GM23338 (cell line): Measurements from ENCODE around the gene STAM. TPM values are rescaled to one million over a fixed set of nuclear protein-coding genes. Genes with fewer than 3 reads are reported as not detected.

ENCODE experiments used
- ATAC-seq: fragments of 200-7000 bp; cut with Tn5 transposase; 3 replicates; pipeline ENCODE4 v1.9.1; 2020
- DNase-seq: peaks from one replicate; pipeline ENCODE4 v3.0.0-alpha.2; 2015; ENCODE audit warnings: low spot score
- H2AFZ ChIP-seq: fragments of 200-600 bp; sonication (generic); 2 replicates; pipeline ENCODE4 v1.8.0; 2016; ENCODE audit warnings: antibody characterized with exemption, mild to moderate bottlenecking, moderate library complexity
- H3F3A ChIP-seq: fragments of 200-600 bp; sonication (generic); replicated peaks from 2 replicates; pipeline ENCODE4 v1.8.0; 2017; ENCODE audit warnings: antibody characterized with exemption, mixed run types, low read depth
- H3K27ac ChIP-seq: fragments of 200-600 bp; sonication (generic); 2 replicates; pipeline ENCODE4 v1.6.1; 2016; ENCODE audit warnings: low read depth
- H3K27me3 ChIP-seq: fragments of 200-600 bp; sonication (generic); 2 replicates; pipeline ENCODE4 v1.8.0; 2016; ENCODE audit warnings: mild to moderate bottlenecking, mixed run types, moderate library complexity; ENCODE audit not compliant: insufficient read depth
- H3K36me3 ChIP-seq: fragments of 200-600 bp; sonication (generic); 2 replicates; pipeline ENCODE4 v1.8.0; 2016; ENCODE audit warnings: mild to moderate bottlenecking; ENCODE audit not compliant: insufficient read depth
- H3K4me1 ChIP-seq: fragments of 200-600 bp; sonication (generic); 2 replicates; pipeline ENCODE4 v1.8.0; 2016; ENCODE audit warnings: mild to moderate bottlenecking, moderate library complexity; ENCODE audit not compliant: insufficient read depth
- H3K4me2 ChIP-seq: fragments of 200-600 bp; sonication (generic); 2 replicates; pipeline ENCODE4 v1.7.1; 2017; ENCODE audit warnings: mixed run types
- H3K4me3 ChIP-seq: fragments of 200-600 bp; sonication (generic); 2 replicates; pipeline ENCODE4 v1.6.1; 2016; ENCODE audit warnings: mixed run types
- H3K79me2 ChIP-seq: fragments of 200-600 bp; sonication (generic); replicated peaks from 2 replicates; pipeline ENCODE4 v1.8.0; 2017; ENCODE audit warnings: mild to moderate bottlenecking; ENCODE audit not compliant: insufficient read depth
- H3K9me2 ChIP-seq: fragments of 200-600 bp; sonication (generic); 2 replicates; pipeline ENCODE4 v1.8.0; 2017; ENCODE audit not compliant: insufficient read depth
- H4K20me1 ChIP-seq: fragments of 200-600 bp; sonication (generic); replicated peaks from 2 replicates; pipeline ENCODE4 v1.8.0; 2017; ENCODE audit warnings: mild to moderate bottlenecking; ENCODE audit not compliant: insufficient read depth
- H3K27ac Mint-ChIP-seq: 2 replicates; pipeline ENCODE4 v1.8.0; 2020; ENCODE audit warnings: inconsistent platforms, mild to moderate bottlenecking, moderate library complexity, mixed read lengths
- H3K27me3 Mint-ChIP-seq: 3 replicates; pipeline ENCODE4 v1.8.0; 2022; ENCODE audit warnings: low read depth, mild to moderate bottlenecking, moderate library complexity, mixed read lengths, inconsistent platforms; ENCODE audit not compliant: insufficient read depth, poor library complexity
- H3K36me3 Mint-ChIP-seq: 3 replicates; pipeline ENCODE4 v1.8.0; 2021; ENCODE audit warnings: low read depth, mild to moderate bottlenecking, inconsistent platforms, moderate library complexity, mixed read lengths
- H3K4me1 Mint-ChIP-seq: 3 replicates; pipeline ENCODE4 v1.8.0; 2020; ENCODE audit warnings: mild to moderate bottlenecking, inconsistent platforms, mixed read lengths
- H3K4me3 Mint-ChIP-seq: 3 replicates; pipeline ENCODE4 v1.8.0; 2021; ENCODE audit warnings: moderate library complexity, mild to moderate bottlenecking, inconsistent platforms, mixed read lengths
- H3K9me3 Mint-ChIP-seq: 3 replicates; pipeline ENCODE4 v1.8.0; 2020; ENCODE audit warnings: moderate library complexity, mild to moderate bottlenecking, inconsistent platforms, mixed read lengths
- ETS1 ChIP-seq: IDR thresholded peaks from 2 replicates; pipeline ENCODE4 v1.6.1; 2016; ENCODE audit warnings: antibody characterized with exemption
- EZH2 ChIP-seq: fragments of 200-600 bp; sonication (generic); IDR thresholded peaks from one replicate; pipeline ENCODE4 v1.8.0; 2017; ENCODE audit warnings: antibody characterized with exemption, mild to moderate bottlenecking, low read depth; ENCODE audit not compliant: unreplicated experiment
- EZH2phosphoT487 ChIP-seq: fragments of 200-600 bp; sonication (generic); IDR thresholded peaks from one replicate; pipeline ENCODE4 v1.8.1; 2018; ENCODE audit warnings: antibody characterized with exemption; ENCODE audit not compliant: unreplicated experiment
- NANOG ChIP-seq: IDR thresholded peaks from 2 replicates; pipeline ENCODE4 v1.6.1; 2016; ENCODE audit warnings: antibody characterized with exemption, borderline replicate concordance
- REST ChIP-seq: IDR thresholded peaks from one replicate; pipeline ENCODE4 v1.6.1; 2018; ENCODE audit warnings: antibody characterized with exemption; ENCODE audit not compliant: unreplicated experiment
- ZNF462 ChIP-seq: fragments of 250-450 bp; sonication (Bioruptor Pico); IDR thresholded peaks from 2 replicates; pipeline ENCODE4 v1.5.0; 2020; ENCODE audit warnings: mild to moderate bottlenecking, moderate library complexity
- polyA plus RNA-seq: library from polyadenylated mRNA; unstranded; fragments of >200 nt; fragmentation: Nextera tagmentation; extraction: Ambion mirVana; gene quantifications from 2 replicates; pipeline ENCODE4 v1.2.1, GENCODE V29; 2016
- total RNA-seq: library from RNA; depleted of rRNA; stranded (reverse); fragments of >200 nt; shearing (Covaris generic); gene quantifications from 2 replicates; pipeline ENCODE4 v1.2.3, GENCODE V29; 2014

STAM gene
- total and polyA plus RNA-seq, 2 experiments from 2014 or later = 28.8 to 40.5 TPM

- no peak for TF ChIP-seq ZNF462 (CRISPR knock-in tag)
- no peak for TF ChIP-seq ETS1
- no peak for TF ChIP-seq EZH2phosphoT487
These were observed 21.8 kb downstream of the STAM start (continued) for GRCh38 chr10:17665747-17666146.

- DNase-seq (no peak), ATAC-seq (no peak)
- Mint-ChIP-seq H3K36me3 (no peaks in the 10 kb centered on the region; the same call in 2 of the 3 replicates), H3K4me1 (peaks cover 53% of the 10 kb centered on the region), H3K27me3 (peaks cover 6% of the 10 kb centered on the region), H3K9me3 (no peaks in the 10 kb centered on the region), H3K27ac (no peak overlapping the region; the same call in 1 of the 2 replicates), H3K4me3 (no peak overlapping the region)
- no peaks in the 10 kb centered on the region for H3K9me2 ChIP-seq
- no peak overlapping the region for H2AFZ ChIP-seq
- H3K4me1 ChIP-seq = peaks cover 53% of the 10 kb centered on the region
- no peak overlapping the region for H3K4me3 ChIP-seq
- no peaks in the 10 kb centered on the region for H3K36me3 ChIP-seq
- no peaks in the 10 kb centered on the region for H3K27me3 ChIP-seq
- H3K79me2 ChIP-seq = peaks cover 87% of the 10 kb centered on the region
- no peaks in the 10 kb centered on the region for H3F3A ChIP-seq
- TF ChIP-seq ETS1 = no peak
- no peak for TF ChIP-seq EZH2
- no peak for TF ChIP-seq REST
- TF ChIP-seq NANOG = no peak
- no peak overlapping the region for H3K4me2 ChIP-seq
- H3K27ac ChIP-seq = no peak overlapping the region
- no peaks in the 10 kb centered on the region for H4K20me1 ChIP-seq
These were observed 24.7 kb downstream of the STAM start for GRCh38 chr10:17668435-17669184.
